ENCODE results near the gene PIP4K2B.

PIP4K2B gene

DNA sequence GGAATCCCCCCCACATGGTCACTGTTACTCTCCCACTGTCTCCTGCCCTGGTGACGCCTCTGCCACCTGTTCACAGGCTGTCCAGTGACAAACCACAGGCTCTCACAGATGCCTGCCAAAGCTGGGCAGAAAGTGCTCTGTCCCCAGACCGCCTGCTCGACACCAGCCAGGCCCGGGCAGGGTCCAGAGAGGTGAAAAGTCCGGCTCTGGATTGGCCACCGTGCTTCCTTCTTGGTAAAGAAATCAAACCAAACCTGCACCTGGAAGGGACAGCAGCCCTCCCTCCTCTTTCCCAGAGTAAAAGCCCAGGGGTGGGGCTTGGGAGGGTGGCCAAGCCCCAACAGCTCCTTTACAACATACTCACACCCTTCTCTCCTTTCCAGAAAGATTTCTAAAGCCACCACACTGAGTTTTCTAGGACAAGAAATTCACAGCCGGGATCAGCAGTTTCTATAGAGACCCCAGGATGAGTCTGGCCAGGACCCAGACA is 57.4 kb downstream of the PIP4K2B start:
- H3K4me3 ChIP-seq (ENCODE audit: low read length): no peak overlapping the region
- H3K9me3 ChIP-seq (ENCODE audit: control insufficient read depth, low read length): no peaks in the 10 kb centered on the region
- no peak overlapping the region for H3K9ac ChIP-seq (ENCODE audit: low read length)
- no peaks in the 10 kb centered on the region for H3K27me3 ChIP-seq (replicated peaks; ENCODE audit: control insufficient read depth, insufficient read depth, low read length)
- peaks cover 22% of the 10 kb centered on the region for H3K36me3 ChIP-seq (ENCODE audit: control insufficient read depth, insufficient read depth, low read length, severe bottlenecking)
- peak; percentile 31 for DNase-seq (ENCODE audit: low read depth)
- H3K4me1 ChIP-seq (ENCODE audit: control insufficient read depth, insufficient read depth, low read length): peaks cover 28% of the 10 kb centered on the region

DNA sequence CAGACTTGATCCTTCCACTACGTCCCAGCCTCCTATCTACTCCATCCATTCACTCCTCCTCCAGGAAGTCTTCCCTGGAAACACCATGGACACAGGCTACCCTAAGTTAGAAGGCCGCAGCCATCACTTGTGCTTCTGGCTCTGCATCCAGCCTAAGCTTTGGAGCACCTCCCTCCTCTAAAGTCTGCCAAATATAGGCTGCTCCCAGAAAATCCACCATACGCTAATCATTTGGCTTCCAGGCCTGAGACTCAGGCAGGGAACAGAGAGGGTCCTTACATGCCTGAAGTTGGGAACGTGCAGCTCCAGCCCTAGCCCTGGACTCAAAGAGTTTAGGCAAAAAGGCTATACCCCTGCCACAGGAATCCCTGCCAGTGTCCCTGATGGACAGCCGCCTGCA is 57.9 kb downstream of the PIP4K2B start:
- no peak overlapping the region for H3K9ac ChIP-seq (ENCODE audit: low read length)
- peaks cover 23% of the 10 kb centered on the region for H3K4me1 ChIP-seq (ENCODE audit: control insufficient read depth, insufficient read depth, low read length)
- no peak overlapping the region for H3K4me3 ChIP-seq (ENCODE audit: low read length)
- H3K9me3 ChIP-seq (ENCODE audit: control insufficient read depth, low read length): no peaks in the 10 kb centered on the region
- no peak for DNase-seq (ENCODE audit: low read depth)
- peaks cover 22% of the 10 kb centered on the region for H3K36me3 ChIP-seq (ENCODE audit: control insufficient read depth, insufficient read depth, low read length, severe bottlenecking)
- no peaks in the 10 kb centered on the region for H3K27me3 ChIP-seq (replicated peaks; ENCODE audit: control insufficient read depth, insufficient read depth, low read length)

DNA sequence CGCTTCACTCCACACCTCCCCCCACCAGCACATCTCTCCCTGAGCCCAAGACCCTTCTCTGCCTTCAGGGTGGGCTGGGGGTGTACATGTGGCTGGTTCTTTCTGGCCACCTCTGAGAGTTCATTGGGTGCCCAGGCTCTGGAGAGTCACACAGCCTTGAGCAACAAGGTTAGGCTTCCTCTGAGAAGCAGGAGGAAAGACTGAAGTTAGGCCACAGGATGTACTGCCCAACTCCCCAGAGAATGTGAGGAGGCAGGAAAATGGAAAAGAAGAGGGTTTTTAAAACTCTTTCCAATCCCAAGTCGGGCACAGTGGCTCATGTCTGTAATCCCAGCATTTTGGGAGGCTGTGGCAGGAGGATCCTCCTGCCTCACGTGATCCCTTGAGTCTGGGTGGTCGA is 58.5 kb downstream of the PIP4K2B start:
- Histone ChIP-seq H3K4me3 (ENCODE audit: low read length) (no peak overlapping the region), H3K9ac (ENCODE audit: low read length) (no peak overlapping the region), H3K27me3 (replicated peaks; ENCODE audit: control insufficient read depth, insufficient read depth, low read length) (no peaks in the 10 kb centered on the region), H3K36me3 (ENCODE audit: control insufficient read depth, insufficient read depth, low read length, severe bottlenecking) (peaks cover 22% of the 10 kb centered on the region), H3K9me3 (ENCODE audit: control insufficient read depth, low read length) (no peaks in the 10 kb centered on the region), H3K4me1 (ENCODE audit: control insufficient read depth, insufficient read depth, low read length) (peaks cover 18% of the 10 kb centered on the region)
- DNase-seq (ENCODE audit: low read depth): no peak

DNA sequence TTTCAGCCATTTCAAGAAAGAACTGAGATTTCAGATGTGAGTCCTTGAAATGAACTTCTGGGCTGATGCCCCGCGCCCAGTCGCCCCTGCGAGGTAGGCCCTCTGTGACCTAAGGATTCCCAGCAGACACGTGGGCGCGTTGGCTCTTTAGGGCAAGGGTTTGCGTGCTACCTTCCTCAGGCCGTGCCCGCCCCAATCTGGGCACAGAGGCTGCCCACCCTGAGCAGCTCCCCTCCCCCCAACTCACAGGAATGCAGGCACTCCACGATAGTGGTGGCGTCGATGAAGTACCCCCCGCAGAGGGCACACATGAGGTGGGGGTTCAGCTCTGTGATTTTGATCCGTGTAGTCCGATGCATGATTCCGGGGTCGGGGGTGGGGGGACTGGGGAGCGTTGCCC is 59.3 kb downstream of the PIP4K2B start:
- DNase-seq (ENCODE audit: low read depth): no peak
- Histone ChIP-seq H3K36me3 (ENCODE audit: control insufficient read depth, insufficient read depth, low read length, severe bottlenecking) (peaks cover 22% of the 10 kb centered on the region), H3K9ac (ENCODE audit: low read length) (no peak overlapping the region), H3K27me3 (replicated peaks; ENCODE audit: control insufficient read depth, insufficient read depth, low read length) (no peaks in the 10 kb centered on the region), H3K4me3 (ENCODE audit: low read length) (no peak overlapping the region), H3K4me1 (ENCODE audit: control insufficient read depth, insufficient read depth, low read length) (peaks cover 18% of the 10 kb centered on the region), H3K9me3 (ENCODE audit: control insufficient read depth, low read length) (no peaks in the 10 kb centered on the region)

DNA sequence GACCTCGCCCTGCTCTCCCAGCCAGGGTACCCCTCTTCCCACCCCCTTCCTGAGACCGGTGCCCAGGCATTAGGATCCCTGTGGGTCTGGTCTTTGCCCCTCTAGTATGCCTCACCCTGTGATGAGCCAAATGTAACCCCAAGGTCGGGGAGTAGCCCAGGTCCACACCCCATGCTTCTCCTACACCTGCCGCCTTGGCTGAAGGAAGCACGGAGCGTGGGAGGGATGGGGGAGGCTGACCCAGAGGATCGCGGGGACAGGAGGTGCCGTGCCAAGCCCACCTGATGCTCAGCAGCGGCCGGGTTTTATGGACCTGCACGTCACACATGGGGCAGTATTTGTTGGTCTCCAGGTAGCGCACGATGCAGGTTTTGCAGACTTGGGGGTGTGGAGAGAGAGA is 60.1 kb downstream of the PIP4K2B start:
- Histone ChIP-seq H3K27me3 (replicated peaks; ENCODE audit: control insufficient read depth, insufficient read depth, low read length) (no peaks in the 10 kb centered on the region), H3K9me3 (ENCODE audit: control insufficient read depth, low read length) (no peaks in the 10 kb centered on the region), H3K4me3 (ENCODE audit: low read length) (no peak overlapping the region), H3K36me3 (ENCODE audit: control insufficient read depth, insufficient read depth, low read length, severe bottlenecking) (peaks cover 23% of the 10 kb centered on the region), H3K4me1 (ENCODE audit: control insufficient read depth, insufficient read depth, low read length) (peaks cover 18% of the 10 kb centered on the region), H3K9ac (ENCODE audit: low read length) (no peak overlapping the region)
- no peak for DNase-seq (ENCODE audit: low read depth)

DNA sequence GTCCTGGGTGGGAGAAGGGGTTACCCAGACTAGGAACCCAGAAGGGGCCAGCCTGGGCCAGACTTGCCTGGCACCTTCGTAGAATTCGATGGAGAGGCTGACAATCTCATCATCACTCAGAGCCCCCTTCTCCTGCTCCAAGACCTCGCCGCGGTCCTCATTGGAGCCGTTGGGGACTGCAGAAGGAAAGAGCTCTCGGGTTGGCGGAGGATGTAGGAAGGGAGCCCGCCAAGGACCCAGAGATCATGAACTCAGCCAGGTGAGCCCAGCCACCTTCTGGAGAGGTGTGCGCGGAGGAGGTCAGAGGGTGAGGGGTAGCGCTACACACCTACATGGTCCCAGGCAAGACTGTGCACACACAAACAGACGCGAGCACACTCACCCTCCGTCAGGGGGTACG is 60.7 kb downstream of the PIP4K2B start:
- Histone ChIP-seq H3K9ac (ENCODE audit: low read length) (no peak overlapping the region), H3K4me3 (ENCODE audit: low read length) (no peak overlapping the region), H3K4me1 (ENCODE audit: control insufficient read depth, insufficient read depth, low read length) (peaks cover 18% of the 10 kb centered on the region), H3K36me3 (ENCODE audit: control insufficient read depth, insufficient read depth, low read length, severe bottlenecking) (peaks cover 29% of the 10 kb centered on the region), H3K9me3 (ENCODE audit: control insufficient read depth, low read length) (no peaks in the 10 kb centered on the region), H3K27me3 (replicated peaks; ENCODE audit: control insufficient read depth, insufficient read depth, low read length) (no peaks in the 10 kb centered on the region)
- no peak for DNase-seq (ENCODE audit: low read depth)

DNA sequence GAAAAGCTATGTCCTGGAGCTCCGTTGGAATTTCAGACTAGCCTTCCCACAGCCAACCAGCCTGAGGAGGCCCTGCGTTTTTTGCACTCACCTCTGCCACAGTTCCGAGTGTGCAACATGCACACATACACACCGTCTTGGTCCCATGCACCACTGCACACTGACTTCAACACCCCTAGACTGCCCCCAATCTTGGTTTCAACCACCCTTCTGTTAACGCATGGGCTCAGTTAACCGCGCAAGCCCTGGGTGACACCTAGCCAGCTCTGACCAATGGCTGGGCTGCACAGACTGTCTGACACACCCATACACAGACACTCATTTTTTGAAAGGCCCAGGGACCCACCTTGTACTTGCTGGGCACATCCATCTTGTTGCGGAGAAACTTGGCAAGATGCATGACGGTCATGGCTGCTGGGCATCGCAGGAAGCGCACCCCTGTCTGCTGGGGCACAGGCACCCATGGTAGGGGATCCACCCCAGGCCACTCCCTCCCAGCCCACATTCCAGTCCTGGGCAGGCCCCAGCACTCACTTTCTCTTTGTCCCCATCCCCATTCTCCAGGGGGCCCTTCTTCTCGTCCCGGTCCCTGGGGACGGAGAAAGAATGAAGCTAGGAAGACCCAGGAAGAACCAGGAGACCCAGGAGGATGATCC is 61.2 kb downstream of the PIP4K2B start:
- no peaks in the 10 kb centered on the region for H3K9me3 ChIP-seq (ENCODE audit: control insufficient read depth, low read length)
- H3K27me3 ChIP-seq (replicated peaks; ENCODE audit: control insufficient read depth, insufficient read depth, low read length): no peaks in the 10 kb centered on the region
- H3K4me3 ChIP-seq (ENCODE audit: low read length): no peak overlapping the region
- no peak overlapping the region for H3K9ac ChIP-seq (ENCODE audit: low read length)
- peaks cover 19% of the 10 kb centered on the region for H3K4me1 ChIP-seq (ENCODE audit: control insufficient read depth, insufficient read depth, low read length)
- H3K36me3 ChIP-seq (ENCODE audit: control insufficient read depth, insufficient read depth, low read length, severe bottlenecking): peaks cover 34% of the 10 kb centered on the region
- no peak for DNase-seq (ENCODE audit: low read depth)

DNA sequence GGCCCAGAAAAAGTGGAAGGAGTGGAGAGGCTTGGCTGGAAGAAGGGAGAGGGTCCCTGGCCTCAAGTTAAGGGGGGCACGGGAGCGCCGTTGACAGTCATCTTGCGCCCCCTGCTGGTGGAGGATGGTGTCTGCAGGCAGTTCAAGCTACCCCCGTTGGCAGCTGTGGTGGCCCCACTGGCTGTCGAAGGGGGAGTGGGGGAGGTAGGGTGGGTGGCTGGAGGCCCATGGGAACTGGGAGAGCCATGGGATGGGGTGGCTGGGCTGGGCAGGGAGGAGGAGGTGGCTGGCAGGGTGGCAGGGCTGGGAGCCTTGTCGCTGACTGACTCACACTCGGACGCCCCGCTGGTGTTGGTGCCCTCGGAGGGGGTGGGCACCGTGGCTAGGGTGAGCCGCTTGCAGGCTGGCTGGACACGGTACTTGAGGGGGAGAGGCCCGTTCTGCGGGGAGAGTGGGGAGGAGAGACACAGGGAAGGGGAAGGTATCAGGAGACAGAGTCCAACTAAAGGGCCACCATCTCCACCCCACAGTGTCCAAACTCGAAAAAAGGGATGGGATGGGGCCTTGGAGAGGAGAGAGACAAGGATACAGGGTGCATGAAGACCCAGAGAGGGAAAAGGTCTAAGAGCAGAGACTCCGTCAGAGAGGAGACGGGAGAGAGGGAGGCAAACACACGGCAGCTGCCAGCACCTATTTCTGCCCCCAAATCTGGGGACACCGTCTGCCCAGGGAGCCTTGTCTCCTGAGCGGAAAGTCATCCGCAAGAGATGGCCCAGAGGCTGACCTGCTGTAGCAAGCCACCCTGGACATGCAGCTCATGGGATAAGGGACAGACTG is 64.0 kb downstream of the PIP4K2B start:
- DNase-seq (ENCODE audit: low read depth): peak; percentile 82
- Histone ChIP-seq H3K9me3 (ENCODE audit: control insufficient read depth, low read length) (no peaks in the 10 kb centered on the region), H3K4me1 (ENCODE audit: control insufficient read depth, insufficient read depth, low read length) (peaks cover 24% of the 10 kb centered on the region), H3K27me3 (replicated peaks; ENCODE audit: control insufficient read depth, insufficient read depth, low read length) (no peaks in the 10 kb centered on the region), H3K36me3 (ENCODE audit: control insufficient read depth, insufficient read depth, low read length, severe bottlenecking) (peaks cover 39% of the 10 kb centered on the region), H3K4me3 (ENCODE audit: low read length) (no peak overlapping the region), H3K9ac (ENCODE audit: low read length) (no peak overlapping the region)

DNA sequence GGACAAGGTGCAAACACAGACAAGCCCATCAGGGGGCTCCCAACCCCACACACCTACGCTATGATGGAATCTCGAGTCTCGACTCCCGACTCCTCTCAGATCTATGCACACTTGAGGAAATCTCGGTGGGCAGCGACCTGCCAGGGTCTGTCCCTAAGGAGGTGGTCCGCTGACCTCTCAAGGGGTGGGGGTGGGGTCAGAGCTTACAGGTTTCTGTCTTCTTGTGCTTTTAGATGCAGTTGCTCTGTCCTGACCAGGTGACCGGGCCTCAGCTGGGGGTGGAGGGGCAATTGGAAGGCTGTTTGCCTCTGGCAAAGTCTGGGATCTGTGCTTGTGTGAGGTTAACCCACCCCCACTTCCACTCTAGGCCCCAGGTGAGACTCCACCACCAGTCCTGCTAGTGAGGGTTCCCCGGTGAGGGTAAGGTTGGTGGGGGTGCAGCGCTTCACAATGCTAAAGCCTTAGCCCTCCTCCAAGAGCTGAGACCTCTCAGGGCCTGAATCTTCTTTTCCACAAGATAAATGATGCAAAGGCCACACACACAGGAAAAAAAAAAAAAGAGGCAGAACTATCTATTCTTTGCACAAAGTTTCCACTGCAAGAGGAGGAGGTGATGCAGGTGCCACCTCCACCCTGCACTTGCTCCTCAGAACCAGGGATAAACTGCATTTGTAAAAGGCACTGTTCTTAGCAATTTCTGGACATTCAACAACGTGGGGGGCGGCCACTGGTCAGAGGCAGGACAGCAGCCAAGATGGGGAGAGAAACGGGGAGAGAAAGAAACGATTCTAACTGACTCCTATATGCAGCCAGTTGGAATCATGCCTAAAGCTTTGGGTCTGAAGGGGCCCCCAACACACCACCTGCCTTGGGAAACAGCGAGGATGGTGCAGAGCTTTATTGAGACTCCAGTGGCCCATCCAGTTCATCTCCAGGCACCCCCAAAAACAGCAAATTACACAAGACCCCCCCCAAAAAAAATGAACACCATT is 65.1 kb downstream of the PIP4K2B start:
- peaks cover 31% of the 10 kb centered on the region for H3K36me3 ChIP-seq (ENCODE audit: control insufficient read depth, insufficient read depth, low read length, severe bottlenecking)
- H3K4me3 ChIP-seq (ENCODE audit: low read length): no peak overlapping the region
- no peaks in the 10 kb centered on the region for H3K9me3 ChIP-seq (ENCODE audit: control insufficient read depth, low read length)
- no peak overlapping the region for H3K9ac ChIP-seq (ENCODE audit: low read length)
- no peak for DNase-seq (ENCODE audit: low read depth)
- H3K4me1 ChIP-seq (ENCODE audit: control insufficient read depth, insufficient read depth, low read length): peaks cover 26% of the 10 kb centered on the region
- no peaks in the 10 kb centered on the region for H3K27me3 ChIP-seq (replicated peaks; ENCODE audit: control insufficient read depth, insufficient read depth, low read length)

DNA sequence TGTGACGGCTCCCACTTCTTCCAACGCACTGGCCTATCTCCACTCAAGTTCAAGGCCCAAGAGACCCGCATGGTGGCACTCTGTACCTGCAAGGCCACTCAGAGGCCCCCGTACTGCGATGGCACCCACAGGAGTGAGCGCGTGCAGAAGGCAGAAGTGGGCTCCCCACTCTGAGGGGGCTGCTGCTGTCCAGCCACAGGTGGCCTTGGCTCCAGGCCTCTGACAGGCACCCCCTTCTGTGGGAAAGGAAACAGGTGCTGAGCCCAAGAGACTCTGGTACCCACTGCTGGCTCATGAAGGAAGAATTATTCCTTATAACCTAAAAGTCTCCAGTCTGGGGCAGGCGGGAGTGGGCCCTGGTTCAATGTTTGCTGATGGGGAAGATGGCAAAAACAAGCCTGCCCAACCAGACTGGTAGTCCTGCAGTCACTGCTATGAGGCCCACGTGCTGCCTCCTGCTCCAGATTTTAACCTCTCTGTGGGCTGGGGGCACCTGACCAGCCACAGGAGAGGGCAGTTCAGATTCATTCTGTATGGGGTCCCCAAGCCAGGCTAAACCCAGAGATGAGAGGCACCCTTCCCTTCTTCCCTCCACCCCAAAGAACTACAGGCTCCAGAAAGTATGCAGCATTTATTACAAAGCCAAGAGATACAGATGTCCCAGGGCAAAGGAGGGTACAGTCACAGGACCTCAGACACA is 65.9 kb downstream of the PIP4K2B start:
- peaks cover 29% of the 10 kb centered on the region for H3K4me1 ChIP-seq (ENCODE audit: control insufficient read depth, insufficient read depth, low read length)
- H3K9me3 ChIP-seq (ENCODE audit: control insufficient read depth, low read length): no peaks in the 10 kb centered on the region
- H3K4me3 ChIP-seq (ENCODE audit: low read length): no peak overlapping the region
- no peaks in the 10 kb centered on the region for H3K27me3 ChIP-seq (replicated peaks; ENCODE audit: control insufficient read depth, insufficient read depth, low read length)
- H3K36me3 ChIP-seq (ENCODE audit: control insufficient read depth, insufficient read depth, low read length, severe bottlenecking): peaks cover 23% of the 10 kb centered on the region
- no peak for DNase-seq (ENCODE audit: low read depth)
- H3K9ac ChIP-seq (ENCODE audit: low read length): peak overlapping the region; percentile 47

Measured in adipocyte (in vitro differentiated cells).